Fibroblast of lung (primary cell): ENCODE results near the gene CCL26. TPM values are rescaled to one million over a fixed set of nuclear protein-coding genes. Genes with fewer than 3 reads are reported as not detected.

Source experiments
- DNase-seq, 2 donors: peaks; one replicate each; pipeline versions ENCODE4 v3.0.0 to v3.0.0-alpha.2; 2010; ENCODE audit warnings: low read depth in 2 of 2
- H2AFZ ChIP-seq: 2 replicates; pipeline ENCODE4 v1.5.1; 2012; ENCODE audit warnings: low read length, control low read depth, inconsistent platforms
- H3K27ac ChIP-seq: 2 replicates; pipeline ENCODE4 v1.5.1; 2011; ENCODE audit warnings: low read length, control low read depth; ENCODE audit not compliant: insufficient read depth
- H3K27me3 ChIP-seq: 2 replicates; pipeline ENCODE4 v1.5.1; 2011; ENCODE audit warnings: mild to moderate bottlenecking, low read length; ENCODE audit not compliant: control insufficient read depth, insufficient read depth
- H3K36me3 ChIP-seq: 2 replicates; pipeline ENCODE4 v1.5.1; 2011; ENCODE audit warnings: low read length; ENCODE audit not compliant: control insufficient read depth, insufficient read depth
- H3K4me1 ChIP-seq: 2 replicates; pipeline ENCODE4 v1.5.1; 2011; ENCODE audit warnings: low read length; ENCODE audit not compliant: control insufficient read depth, insufficient read depth; ENCODE audit errors: extremely low read depth
- H3K4me2 ChIP-seq: 2 replicates; pipeline ENCODE4 v1.5.1; 2011; ENCODE audit warnings: low read length, control low read depth; ENCODE audit not compliant: insufficient read depth; ENCODE audit errors: extremely low read depth
- H3K4me3 ChIP-seq, 4 experiments: fragments of 200-600 bp in 1 of 4; sonication (generic) in 1 of 4; replicated peaks in 1 of 4; 2 replicates each; pipeline ENCODE4 v1.5.1; 2011 to 2016; ENCODE audit warnings: low read length in 4 of 4, low read depth in 3 of 4, mild to moderate bottlenecking in 3 of 4, control low read depth in 2 of 4, inconsistent platforms in 1 of 4, mixed read lengths in 1 of 4; ENCODE audit not compliant: insufficient read depth in 1 of 4; ENCODE audit errors: control extremely low read depth in 1 of 4
- H3K79me2 ChIP-seq: 2 replicates; pipeline ENCODE4 v1.5.1; 2012; ENCODE audit warnings: mild to moderate bottlenecking, low read length, inconsistent platforms; ENCODE audit not compliant: control insufficient read depth, insufficient read depth
- H3K9ac ChIP-seq: 2 replicates; pipeline ENCODE4 v1.5.1; 2011; ENCODE audit warnings: mild to moderate bottlenecking, low read length, control low read depth; ENCODE audit not compliant: insufficient read depth
- H3K9me3 ChIP-seq: 2 replicates; pipeline ENCODE4 v1.5.1; 2012; ENCODE audit warnings: low read depth, low read length; ENCODE audit not compliant: control insufficient read depth, insufficient read depth
- H4K20me1 ChIP-seq: 2 replicates; pipeline ENCODE4 v1.5.1; 2011; ENCODE audit warnings: low read length; ENCODE audit not compliant: control insufficient read depth, insufficient read depth; ENCODE audit errors: extremely low read depth
- CTCF ChIP-seq, 2 donors: IDR thresholded peaks in 1 of 2; conservative IDR thresholded peaks in 1 of 2; 1 replicate in 1 of 2; 2 replicates in 1 of 2; pipeline ENCODE4 v1.5.1; 2011 to 2012; ENCODE audit warnings: low read length in 2 of 2, control low read depth in 1 of 2, inconsistent platforms in 1 of 2, low read depth in 1 of 2, mild to moderate bottlenecking in 1 of 2
- EZH2 ChIP-seq: IDR thresholded peaks from 2 replicates; pipeline ENCODE4 v1.5.1; 2012; ENCODE audit warnings: low read length, control low read depth, mild to moderate bottlenecking; ENCODE audit errors: missing control alignments
- polyA plus RNA-seq, 2 donors: library from polyadenylated mRNA; depleted of rRNA in 1 of 2; stranded (reverse) in 1 of 2; unstranded in 1 of 2; fragments of >200 nt; gene quantifications; 2 replicates each; pipeline ENCODE4 v1.2.1, GENCODE V29; 2011 to 2012; ENCODE audit warnings: missing spikeins in 1 of 2
- total RNA-seq: library from RNA; depleted of rRNA; stranded (reverse); fragments of >200 nt; gene quantifications from 2 replicates; pipeline ENCODE4 v1.2.1, GENCODE V29; 2014

The CCL26 gene
- total and polyA plus RNA-seq, 2 donors (not counting 1 experiment from before 2014, with no cell fraction given): 0.94 to 1.2 TPM

DNA sequence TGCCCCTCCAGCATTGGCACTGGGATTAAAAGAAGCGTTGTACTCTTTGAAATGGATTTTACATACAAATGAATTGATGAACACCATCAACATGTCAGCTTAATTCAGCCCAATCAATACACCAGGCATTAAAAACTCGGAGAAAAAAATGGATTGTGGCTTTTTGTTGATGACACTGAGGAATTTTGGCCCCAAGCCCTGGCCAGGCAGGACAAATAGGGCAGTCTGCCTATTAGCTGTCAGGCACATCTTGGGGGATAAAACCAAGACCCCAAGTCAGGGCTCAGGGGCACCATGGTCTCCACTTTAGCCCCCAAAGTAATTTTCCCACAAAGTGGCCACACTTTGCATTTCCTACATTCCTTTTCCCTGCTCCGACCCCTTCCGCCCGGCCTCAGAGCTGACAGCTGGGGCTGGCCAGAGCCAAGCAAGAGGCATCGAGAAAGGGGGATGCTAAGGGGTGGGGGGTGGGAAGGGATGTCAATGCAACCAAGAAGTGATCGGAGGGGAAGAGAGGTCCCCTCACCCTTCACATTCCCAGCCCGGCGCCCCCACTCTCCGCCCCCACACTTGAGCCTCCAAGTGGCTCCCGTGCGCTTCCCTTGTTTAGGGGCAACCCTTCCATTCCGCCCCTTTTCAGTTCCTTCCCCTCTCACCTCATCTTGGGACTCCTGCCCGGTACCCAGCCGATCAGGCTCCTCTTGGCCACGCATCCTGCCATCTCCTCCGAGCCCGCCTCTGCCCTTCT, 34.0 kb downstream of the CCL26 start:
- Histone ChIP-seq H3K27me3 (no peaks in the 10 kb centered on the region), H4K20me1 (no peaks in the 10 kb centered on the region), H3K79me2 (peaks cover 22% of the 10 kb centered on the region), H3K27ac (peak overlapping the region; percentile 78), H3K4me3 (peak overlapping the region; percentile 77 to 99 (median 91)), H3K4me2 (peak overlapping the region; percentile 93), H3K9me3 (no peaks in the 10 kb centered on the region), H3K9ac (peak overlapping the region; percentile 87), H3K36me3 (no peaks in the 10 kb centered on the region), H3K4me1 (peaks cover 13% of the 10 kb centered on the region), H2AFZ (peak overlapping the region; percentile 73)
- TF ChIP-seq CTCF (conservative IDR thresholded peaks at IDR 0.05 in 1 of 2, IDR thresholded peaks at IDR 0.05 in 1 of 2; ENCODE audit: low read depth in 1 of 2, low read length in 2 of 2): no peak
- no peak for TF ChIP-seq EZH2
- DNase-seq: peak in 1 of 2 donors; percentile 13

DNA sequence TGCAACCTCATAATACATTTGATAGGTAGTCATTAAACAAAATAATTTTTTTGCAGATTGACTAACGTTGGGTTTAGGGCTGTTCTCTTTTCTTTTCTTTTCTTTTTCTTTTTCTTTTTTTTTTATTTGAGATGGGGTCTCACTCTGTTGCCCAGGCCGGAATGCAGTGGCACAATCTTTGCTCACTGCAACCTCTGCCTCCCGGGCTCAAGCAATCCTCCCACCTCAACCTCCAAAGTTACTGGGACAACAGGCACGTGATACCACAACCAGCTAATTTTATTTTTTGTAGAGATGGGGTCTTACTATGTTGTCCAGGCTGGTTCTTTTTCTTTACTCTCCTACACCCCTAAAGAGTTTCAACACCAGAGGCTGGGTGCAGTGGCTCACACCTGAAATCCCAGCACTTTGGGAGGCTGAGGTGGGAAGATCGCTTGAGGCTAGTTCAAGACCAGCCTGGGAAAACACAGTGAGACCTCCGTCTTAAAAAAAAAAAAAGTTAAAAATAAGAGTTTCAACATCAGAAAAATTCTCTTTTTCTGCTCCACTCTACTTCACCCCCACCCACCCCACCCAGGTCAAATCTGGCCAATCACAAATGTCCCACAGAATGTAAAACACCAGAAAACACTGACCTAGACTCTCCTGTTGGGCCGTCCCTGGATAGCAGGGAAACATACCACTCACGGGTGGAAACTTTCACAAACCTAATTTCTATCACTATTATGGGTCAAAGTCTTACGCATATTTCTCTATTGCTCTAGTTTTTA, 36.2 kb downstream of the CCL26 start:
- Histone ChIP-seq H2AFZ (no peak overlapping the region), H3K27ac (no peak overlapping the region), H3K27me3 (no peaks in the 10 kb centered on the region), H4K20me1 (no peaks in the 10 kb centered on the region), H3K79me2 (peaks cover 22% of the 10 kb centered on the region), H3K4me3 (no peak overlapping the region), H3K4me2 (peak overlapping the region; percentile 32), H3K9ac (no peak overlapping the region), H3K36me3 (peaks cover 1% of the 10 kb centered on the region), H3K9me3 (no peaks in the 10 kb centered on the region), H3K4me1 (peaks cover 25% of the 10 kb centered on the region)
- DNase-seq: no peak
- TF ChIP-seq EZH2: no peak
- TF ChIP-seq CTCF (conservative IDR thresholded peaks at IDR 0.05 in 1 of 2, IDR thresholded peaks at IDR 0.05 in 1 of 2; ENCODE audit: low read depth in 1 of 2, low read length in 2 of 2): no peak
